Measurements from ENCODE around the gene DSCAML1.

DNA sequence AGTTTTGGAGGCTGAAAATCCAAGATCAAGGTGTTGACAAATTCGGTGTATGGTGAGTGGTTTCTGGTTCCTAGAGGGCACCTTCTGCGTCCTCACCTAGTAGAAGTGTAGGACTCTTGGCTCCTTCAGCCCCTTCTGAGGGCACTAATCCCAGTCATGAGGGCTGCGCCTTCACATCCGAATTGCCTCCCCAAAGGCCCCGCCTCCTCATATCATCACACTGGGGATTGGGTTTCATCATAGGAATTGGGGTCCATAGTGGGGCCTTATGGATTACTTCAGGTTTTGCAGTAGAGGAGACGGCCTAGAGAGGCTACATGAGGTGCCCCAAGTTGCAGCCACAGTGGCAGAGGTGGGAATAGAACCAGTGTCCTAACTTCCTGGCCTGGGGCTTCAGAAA lies 382.3 kb downstream of the DSCAML1 start:
- TF ChIP-seq POLR2A (IDR thresholded peaks at IDR 0.05; ENCODE audit: control extremely low read depth in 1 of 2, low read depth in 2 of 2, low read length in 2 of 2) = no peak
- no peak for TF ChIP-seq EZH2 (IDR thresholded peaks at IDR 0.05; ENCODE audit: low read depth, low read length, severe bottlenecking)
- TF ChIP-seq, protein P1, sequence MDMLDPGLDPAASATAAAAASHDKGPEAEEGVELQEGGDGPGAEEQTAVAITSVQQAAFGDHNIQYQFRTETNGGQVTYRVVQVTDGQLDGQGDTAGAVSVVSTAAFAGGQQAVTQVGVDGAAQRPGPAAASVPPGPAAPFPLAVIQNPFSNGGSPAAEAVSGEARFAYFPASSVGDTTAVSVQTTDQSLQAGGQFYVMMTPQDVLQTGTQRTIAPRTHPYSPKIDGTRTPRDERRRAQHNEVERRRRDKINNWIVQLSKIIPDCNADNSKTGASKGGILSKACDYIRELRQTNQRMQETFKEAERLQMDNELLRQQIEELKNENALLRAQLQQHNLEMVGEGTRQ (IDR thresholded peaks at IDR 0.05; ENCODE audit: low read length) = no peak
- no peak for TF ChIP-seq HDAC2 (IDR thresholded peaks at IDR 0.05; ENCODE audit: borderline replicate concordance in 1 of 2, low read depth in 2 of 2, low read length in 2 of 2)
- TF ChIP-seq CTCF (IDR thresholded peaks at IDR 0.05; ENCODE audit: control extremely low read depth in 1 of 3, insufficient read depth in 1 of 3, low read depth in 1 of 3, low read length in 3 of 3) = no peak
- no peak for TF ChIP-seq CEBPB (IDR thresholded peaks at IDR 0.05; ENCODE audit: low read depth, low read length)
- TF ChIP-seq EGR1 (IDR thresholded peaks at IDR 0.05; ENCODE audit: borderline replicate concordance, low read depth, low read length) = no peak

Data from H1 (cell line).